GM19240 (cell line): ENCODE measurements around the gene ARHGAP35.
"Not testable (repeated sequence)": the region's sequence is repeated elsewhere in the genome, so short reads cannot be mapped to it uniquely, and the experiment has no call there.

Source experiments
- DNase-seq: peaks from one replicate; pipeline ENCODE4 v3.0.0; 2011; ENCODE audit warnings: low spot score; ENCODE audit not compliant: insufficient read length

Gene ARHGAP35

DNA sequence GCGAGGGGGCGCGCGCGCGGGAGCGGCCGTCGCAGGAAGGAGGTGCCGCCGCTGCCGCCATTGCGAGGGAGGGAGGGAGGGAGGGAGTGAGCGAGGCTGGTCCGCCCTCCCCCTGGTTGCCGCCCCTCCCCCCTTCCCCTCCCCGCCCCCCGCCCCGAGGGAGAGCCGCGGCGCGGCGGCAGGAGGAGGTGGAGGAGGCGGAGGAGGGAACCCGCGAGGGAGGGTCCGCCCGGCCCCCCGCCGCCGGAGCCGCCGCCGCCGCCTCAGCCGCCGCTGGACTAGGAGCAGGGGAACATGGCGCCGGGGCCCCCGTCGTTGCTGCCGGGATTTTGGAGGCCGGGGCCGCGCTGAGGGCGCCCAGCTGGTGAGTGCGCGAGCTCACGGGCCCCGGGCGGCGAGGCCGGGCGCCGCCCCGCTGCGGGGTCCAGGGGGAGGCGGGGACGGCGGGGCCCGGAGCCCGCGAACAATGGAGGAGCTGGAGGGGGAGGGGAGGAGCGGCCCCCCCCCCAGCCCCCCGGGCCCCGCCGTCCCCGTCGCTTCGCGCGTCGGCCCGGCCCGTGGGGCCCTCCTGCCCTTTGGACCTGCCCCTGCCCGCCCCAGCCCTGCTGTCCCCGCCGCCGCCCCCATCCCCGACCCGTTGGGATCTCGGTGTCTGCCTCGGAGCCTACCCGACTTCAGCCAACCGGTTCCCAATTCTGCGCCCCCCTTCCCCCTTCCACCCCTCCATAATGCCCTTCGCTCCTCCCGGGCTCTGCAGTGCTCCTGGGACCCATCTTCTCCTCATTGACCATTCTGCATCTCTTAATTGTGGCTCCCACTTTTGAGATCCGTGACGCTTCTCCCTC lies at the start of gene ARHGAP35:
Gene ARHGAP35 (plus strand): TSS at position 152 of the 845 bp plus-strand sequence. CDS start 57,679 bp downstream, outside the sequence.
- peak; percentile 64 for DNase-seq

DNA sequence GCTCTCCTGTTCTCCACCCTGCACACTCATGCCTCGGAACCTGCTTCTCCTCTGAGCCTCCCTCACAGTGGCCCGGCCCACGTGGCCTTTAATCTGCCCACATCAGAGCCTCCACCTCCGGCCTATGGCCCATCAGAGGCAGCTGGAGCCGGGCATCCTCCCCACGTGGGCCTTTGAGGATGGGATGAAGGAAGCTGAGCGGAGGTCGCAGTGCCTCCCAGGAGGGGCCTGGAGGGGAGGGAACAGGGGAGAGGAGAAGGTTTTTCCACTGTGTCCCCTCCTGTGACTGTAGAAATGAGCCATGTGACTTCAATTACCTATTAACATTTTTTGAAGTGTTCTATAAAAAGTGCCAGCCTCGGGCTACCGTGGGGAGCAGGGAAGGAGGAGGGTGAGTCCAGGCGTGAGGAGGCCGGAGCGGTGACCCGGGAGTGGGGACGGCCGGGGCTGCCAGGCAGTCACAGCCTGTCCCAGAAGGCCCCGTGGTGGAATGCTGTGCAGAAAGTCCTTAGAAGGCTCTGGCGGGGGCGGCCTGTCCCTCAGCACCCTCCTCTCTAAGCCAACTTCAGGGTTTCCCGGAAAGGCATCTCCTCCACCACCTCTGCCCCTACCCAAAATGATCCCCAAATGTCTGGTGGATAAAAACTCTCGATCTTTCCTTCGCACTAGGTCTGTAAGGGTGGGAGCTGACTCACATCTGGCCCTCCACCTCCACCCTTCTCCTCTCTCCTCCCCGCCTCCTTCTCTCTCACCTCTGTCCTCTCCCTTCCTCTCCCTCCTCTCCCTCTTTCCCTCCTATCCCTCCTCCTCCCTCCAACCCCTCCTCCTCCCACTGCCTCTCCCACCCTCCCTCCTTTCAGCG lies 47.6 kb upstream of the ARHGAP35 start:
- DNase-seq: no peak

DNA sequence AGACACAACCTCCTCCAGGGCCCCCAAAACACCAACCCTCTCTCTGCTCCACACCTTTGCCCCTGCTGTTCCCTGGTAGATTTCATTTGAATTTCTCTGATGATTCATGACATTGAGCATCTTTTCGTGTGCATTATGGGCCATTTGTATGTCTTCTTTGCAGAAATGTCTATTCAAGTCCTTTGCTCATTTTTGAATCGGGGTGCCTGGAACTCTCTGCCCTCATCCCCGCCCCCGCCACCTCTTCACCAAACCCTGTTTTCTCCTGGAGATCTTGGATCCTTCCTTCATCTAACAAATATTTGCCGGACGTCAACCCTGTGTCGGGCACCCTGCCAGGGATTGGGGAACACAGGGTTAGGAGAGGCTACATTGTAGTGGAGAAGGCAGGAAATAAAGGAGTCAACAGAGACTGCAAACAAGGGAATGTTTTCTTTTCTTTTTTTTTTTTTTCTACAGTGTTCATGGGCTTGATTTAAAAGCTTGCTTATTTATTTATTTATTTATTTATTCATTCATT lies 46.9 kb upstream of the ARHGAP35 start:
- DNase-seq: no peak

DNA sequence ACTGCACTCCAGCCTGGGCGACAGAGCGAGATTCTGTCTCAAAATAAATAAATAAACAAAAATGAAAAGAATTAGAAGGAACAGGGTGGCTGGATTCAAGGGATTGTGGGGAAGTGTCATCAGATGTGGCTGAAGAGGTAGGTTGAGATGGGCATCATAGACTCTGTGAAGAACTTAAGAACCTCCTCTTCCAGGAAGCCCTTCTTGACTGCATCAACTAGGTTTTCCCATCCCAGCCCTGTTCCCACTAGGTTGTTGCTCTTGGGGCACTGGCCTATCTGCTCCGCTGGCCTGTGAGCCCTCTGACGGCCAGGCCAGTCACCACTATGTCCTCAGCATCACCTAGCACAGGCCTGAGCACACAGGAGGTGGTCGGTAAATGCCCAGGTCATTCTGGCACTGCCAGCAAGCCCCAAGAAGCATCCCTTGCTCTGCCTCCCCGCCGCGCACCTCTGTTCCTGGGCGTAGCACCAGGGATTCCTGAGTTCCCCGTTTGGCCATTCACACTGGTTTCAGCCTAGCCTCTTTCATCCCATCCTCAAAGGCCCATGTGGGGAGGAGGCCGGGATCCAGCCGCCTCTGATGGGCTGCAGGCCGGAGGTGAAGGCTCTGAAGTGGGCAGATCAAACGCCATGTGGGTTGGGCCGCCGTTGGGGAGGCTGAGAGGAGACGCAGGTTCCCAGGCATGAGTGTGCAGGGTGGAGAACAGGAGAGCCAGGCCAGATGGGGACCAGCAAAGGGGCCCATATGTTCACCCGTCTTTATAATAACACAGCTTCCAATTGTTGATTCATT lies 44.8 kb upstream of the ARHGAP35 start:
- no peak for DNase-seq

DNA sequence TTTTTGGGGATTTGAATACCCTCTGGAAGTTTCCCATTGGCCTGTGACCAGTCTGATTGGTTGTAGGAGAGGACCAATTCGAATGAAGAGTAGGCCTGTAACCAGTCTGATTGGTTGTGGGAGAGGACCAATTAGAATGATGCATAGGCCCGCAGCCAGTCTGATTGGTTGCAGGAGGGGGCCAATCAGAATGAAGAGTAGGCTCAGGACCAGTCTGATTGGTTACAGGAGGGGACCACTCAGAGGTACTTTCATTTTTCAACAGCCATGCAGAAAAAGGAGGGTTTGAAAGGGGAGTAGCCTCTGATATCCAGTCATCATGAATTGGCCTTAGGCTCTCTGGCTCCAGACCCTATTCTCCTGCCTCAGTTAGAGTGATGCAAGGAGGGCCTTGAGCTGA lies 42.0 kb upstream of the ARHGAP35 start:
- DNase-seq: no peak

DNA sequence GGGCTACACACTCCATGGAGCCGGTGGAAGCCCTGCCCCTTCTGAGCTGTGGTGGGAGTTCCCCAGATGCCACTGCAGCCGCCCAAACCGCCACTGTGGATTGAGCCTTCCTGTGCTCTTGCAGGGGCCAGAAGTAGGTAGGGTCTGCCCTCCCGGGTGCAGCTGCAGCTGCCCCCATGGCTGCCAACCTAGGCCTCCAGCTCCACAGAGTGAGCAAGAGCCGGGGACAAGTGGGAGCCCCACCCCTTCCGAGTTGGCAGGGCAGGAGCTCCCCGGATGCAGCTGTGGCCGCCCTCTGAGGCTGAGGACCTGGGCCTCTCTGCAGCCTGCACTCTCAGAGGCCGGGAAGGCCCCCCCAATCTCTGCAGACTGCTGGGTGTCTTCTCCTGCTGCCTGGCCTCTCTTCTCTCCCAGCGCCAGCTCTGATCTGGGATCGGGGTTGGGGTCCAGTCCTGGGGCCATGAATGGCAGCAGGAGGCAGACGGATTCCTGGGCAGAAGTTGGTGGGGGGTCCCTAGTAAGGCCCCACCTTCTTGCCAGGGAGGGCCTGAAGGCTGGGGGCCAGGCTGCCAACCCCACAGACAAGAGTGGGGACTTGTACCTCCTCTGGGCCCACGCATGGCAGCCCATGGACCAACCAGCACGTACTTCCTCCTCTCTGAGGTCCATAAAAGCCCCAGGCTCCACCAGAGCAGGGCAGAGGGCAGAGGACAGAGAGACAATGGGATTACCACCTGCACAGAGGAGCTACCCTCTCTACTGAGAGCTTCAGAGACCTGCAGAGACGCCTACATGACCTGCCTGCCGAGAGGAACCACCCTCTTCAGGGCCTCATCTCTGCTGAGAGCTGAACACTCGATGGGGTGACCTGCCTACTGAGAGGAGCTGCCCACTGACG lies 39.0 kb upstream of the ARHGAP35 start:
- peak; percentile 26 for DNase-seq

DNA sequence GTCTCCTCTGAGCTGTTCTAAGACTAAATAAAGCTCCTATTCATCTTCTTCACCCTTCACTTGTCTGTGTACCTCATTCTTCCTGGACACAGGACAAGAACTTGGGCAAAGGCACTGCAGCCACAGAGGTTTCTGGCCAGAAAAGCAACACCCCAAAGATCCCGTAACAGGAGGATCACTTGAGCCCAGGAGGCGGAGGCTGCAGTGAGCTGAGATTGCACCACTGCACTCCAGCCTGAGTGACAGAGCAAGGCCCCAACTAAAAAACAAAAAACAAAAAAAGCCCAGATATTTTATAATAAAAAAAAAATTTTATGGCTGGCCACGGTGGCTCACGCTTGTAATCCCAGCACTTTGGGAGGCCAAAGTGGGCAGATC lies 38.4 kb upstream of the ARHGAP35 start:
- not testable (repeated sequence) for DNase-seq

DNA sequence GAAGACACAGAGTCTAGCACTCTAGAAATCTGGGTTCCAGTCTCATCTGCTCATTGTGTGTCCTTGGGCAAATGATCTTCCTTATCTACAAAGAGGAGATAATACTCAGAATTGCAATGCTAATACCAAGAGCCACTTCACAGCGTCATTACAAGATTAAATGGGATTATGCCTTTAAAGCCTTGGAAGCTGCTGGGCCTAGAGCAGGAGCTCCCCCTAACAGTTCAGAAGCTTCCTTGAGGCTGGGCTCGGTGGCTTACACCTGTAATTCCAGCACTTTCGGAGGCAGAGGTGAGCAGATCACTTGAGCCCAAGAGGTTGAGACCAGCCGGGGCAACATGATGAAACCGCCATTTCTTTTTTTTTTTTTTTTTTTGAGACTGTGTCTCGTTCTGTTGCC lies 37.7 kb upstream of the ARHGAP35 start:
- no peak for DNase-seq

DNA sequence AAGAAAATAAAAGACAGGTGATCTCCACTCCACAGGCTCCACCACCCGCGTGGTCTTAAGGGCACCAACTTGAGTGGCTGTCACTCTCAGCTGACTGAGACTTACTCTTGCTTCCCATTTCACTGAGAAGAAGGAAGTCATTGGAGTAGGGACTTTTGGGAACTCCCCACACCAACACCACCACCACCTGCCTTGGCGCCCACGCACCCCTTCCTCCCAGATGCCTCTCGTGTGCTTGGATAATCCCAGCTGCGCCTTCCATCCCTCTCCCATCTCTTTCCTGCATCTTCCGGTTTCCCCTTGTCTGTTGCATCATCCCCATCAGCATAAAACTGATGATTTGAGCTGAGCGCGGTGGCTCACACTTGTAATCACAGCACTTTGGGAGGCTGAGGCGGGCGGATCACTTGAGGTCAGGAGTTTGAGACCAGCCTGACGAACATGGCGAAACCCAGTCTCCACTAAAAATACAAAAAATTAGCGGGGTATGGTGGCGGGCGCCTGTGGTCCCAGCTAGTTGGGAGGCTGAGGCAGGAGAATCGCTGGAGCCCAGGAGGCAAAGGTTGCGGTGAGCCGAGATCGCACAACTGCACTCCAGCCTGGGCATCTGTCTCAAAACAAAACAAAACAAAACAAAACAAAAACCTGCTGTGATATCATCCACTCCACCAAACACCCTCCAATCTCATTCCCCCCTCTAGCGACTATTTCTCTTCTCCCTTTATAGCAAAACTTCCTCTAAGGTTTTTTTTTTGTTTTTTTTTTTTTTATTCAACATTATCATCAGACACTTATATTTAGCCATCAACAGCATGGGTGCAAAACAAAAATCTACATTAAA lies 35.7 kb upstream of the ARHGAP35 start:
- DNase-seq: no peak

DNA sequence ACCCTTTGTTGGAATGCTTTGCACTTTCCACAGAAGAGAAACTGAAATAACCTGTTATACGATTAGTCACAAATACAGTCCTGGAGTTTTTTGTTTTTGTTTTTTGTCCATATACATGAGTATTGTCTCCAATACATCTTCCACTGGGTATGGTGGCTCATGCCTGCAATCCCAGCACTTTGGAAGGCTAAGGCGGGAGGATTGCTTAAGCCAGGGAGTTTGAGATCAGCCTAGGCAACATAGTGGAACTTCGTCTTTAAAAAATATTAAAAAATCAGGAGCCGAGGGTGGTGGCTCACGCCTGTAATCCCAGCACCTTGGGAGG lies 35.1 kb upstream of the ARHGAP35 start:
- DNase-seq: no peak

DNA sequence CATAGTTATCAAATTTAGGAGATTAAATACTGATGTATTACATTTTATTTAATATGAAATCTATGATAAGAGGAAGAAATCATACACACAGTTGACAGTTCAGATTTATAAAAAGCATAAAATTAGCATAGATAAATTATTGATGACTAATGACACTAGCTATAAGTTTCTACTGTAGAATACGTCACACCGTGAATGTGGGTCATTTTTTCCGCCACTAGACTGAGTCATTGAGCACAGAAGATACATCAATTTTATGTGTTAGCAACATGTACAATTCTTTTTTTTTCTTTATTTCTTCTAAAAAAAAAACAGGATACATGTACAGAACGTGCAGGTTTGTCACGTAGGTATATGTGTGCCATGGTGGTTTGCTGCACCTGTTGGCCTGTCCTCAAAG lies 32.3 kb upstream of the ARHGAP35 start:
- DNase-seq: no peak

DNA sequence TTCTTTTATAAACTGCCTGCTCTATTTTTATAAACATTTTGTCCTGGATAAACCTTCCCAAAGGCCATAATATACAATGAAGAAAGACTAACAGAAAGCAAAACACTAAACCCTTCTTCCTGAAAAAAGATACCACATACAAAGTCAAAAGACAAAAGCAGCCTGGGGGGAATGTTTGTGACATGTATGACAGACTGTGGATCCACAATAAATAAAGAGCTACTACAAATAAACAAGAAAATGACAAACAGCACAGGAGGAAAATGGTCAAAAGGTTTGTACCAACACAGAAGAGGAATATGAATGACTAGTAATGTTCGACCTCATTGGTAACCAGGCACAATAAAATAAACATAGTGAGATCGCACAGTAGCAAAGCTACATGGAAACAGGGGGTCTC lies 29.9 kb upstream of the ARHGAP35 start:
- DNase-seq: no peak

DNA sequence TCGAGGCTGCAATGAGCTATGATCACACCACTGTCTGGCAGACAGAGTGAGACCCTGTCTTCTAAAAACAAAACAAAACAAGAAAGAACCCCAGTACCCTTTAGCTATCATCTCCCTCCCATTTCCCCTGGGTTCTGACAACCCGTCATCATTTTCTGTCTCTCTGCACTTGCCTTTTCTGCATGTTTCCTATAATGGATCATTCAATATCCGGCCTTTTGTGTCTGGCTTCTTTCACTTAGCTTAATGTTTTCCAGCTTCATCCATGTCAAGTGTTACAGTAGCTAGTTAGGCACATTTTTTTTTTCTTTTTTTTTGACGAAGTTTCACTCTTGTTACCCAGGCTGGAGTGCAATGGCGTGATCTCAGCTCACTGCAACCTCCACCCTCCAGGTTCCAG lies 26.7 kb upstream of the ARHGAP35 start:
- no peak for DNase-seq

DNA sequence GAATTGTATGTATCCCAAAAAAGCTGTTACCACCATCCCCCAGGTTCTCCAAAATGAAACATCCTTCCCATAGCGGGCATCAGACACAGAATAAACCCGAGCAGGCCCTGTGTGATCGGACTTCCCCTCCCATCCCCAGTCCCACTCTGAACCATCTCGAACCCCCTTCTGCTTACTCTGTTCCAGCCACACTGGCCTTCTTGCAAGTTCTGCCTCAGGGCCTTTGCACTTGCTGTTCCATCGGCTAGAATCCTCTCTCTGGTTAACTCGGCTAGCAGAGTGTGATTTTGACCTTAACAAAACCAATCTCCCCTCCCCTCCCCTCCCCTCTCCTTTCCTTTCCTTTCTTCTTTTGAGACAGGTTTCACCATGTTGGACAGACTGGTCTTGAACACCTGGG lies 25.8 kb upstream of the ARHGAP35 start:
- no peak for DNase-seq

DNA sequence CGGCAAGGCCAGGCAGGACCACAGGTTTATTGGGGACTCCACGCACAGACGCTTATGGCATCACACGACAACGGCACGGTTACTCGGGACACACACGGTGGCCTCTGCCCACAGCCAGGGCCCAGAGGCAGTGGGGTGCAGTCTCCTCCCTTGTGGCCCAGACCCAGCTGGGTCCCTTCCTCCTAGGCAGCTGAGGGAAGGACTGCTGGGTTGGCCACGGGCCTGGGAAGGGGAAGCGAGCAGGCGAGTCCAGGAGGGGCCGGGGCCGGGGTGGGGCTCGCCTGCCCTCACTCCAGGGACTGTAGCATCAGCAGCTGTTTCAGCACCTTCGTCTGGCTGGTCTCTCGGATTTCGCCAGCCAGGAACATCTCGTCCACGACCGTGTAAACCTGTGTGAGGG lies 22.6 kb upstream of the ARHGAP35 start:
- DNase-seq: no peak

DNA sequence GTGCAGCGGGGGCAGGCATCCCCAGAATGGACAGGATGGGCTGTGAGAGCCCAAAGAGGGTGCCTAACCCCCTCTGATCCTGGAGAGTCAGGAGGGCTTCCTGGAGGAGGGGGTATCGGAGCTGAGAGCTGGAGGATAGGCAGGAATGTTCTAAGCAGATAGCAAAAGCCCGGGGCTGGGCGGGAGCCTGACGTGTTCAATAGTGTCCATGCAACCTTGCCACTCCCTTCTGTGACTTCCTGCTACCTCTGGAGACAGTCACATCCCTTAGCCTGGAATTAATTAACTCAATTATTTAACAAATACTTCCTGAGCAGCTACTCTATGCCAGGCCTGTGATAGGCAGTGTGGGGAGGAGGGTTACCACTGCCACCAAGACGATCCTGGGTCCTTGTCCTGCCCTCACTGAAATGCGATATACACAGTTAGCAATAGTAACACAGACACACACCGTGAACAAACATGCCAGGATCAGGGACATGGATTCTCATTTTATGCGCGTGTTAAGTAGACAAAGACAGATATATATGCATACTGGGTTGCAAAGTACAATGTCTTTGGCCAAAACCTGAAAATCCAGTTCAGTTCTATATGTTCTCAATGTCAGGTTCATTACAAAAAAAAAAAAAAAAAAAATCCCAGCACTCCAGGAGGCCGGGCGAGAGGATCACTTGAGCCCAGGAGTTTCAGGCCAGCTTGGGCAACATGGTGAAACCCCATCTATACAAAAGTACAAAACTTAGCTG lies 20.9 kb upstream of the ARHGAP35 start:
- DNase-seq: no peak

DNA sequence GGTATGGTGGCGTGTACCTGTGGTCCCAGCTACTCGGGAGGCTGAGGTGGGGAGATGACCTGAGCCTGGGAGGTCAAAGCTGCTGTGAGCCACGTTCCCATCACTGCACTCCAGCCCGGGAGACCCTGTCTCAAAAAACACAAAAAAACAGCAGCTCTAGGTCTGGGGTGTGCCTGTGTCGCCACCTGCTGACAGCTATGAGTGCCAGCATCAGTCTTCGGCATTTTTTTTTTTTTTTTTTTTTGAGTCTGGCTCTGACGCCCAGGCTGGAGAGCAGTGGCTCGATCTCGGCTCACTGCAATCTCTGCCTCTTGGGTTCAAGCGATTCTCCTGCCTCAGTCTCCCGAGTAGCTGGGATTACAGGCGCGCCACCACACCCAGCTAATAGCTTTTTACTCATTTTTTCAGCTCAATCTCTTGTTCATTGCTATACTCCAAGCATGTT lies 20.3 kb upstream of the ARHGAP35 start:
- DNase-seq: peak; percentile 43

DNA sequence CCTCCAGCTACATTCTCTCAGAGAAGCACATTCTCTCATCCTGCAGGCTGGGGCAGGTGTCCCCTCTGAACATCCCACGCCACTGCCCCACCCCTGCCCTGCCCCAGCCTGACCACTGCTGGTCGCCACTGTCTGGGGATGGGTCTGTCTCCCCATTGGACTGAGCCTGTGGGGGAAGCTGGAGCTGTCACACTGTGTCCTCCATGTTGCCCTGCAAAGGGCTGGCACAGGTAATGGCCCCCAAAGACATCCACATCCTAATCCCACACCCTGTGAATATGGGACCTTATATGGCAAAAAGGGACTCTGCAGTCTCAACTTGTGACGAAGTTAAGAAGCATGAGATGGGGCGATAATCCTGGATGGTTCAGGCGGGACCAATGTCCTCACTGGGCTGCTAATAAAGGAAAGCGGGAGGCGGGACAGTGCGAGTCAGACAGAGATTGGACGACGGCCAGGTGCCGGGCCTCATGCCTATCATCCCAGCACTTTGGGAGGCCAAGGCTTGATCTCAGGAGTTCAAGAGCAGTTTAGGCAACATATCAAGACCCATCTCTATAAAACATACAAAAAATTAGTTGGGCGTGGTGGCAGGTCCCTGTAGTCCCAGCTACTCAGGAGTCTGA lies 19.2 kb upstream of the ARHGAP35 start:
- DNase-seq: no peak
